Measurements from ENCODE around the gene SNCA. TPM values are rescaled to one million over a fixed set of nuclear protein-coding genes. Genes with fewer than 3 reads are reported as not detected.

The SNCA gene
- total RNA-seq, 6 donors from 2014 or later, result 6.3 to 15.4 (median 12.1) TPM

DNA sequence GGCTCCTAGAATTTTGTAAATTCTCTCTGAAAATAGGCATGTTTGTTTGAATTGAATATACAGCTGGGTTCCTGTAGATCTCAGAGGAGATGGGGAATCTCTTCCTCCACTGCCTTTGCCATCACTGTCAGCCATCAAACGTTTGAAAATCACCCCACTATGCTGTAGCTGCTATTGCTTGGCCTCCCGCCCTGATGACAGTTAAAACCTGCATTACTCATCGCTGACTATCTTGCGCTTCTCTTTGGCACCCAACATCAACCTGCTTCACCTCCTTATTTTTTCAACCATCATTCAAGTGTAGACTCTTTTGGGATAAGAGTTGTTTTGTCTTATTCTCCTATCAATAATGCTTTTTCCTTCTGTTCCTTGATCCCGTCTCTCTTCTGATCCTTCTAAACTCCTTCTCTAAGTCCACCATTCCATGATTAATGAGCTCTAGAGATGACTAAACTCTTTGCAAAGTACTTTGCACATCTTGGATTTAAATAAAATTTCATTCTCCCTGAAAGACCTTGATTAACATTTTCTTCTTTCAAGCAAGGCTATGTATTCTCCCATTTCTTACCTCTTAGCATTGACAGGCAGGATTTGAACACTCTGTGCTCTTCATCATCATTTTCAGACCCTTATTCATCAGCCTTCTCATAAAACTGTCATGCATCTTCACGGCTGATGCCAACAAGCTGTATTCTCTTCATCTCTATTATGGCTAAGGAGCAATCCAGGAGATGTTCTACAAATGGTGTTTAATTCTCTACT lies 133.0 kb downstream of the SNCA start:
- ATAC-seq (ENCODE audit: low FRiP score in 2 of 2), result no peak
- 83 to 84% methylated on average over 6 of the region's 6 CpGs for WGBS, 2 donors
- no peaks in the 10 kb centered on the region for H3K27me3 ChIP-seq
- H3K27ac ChIP-seq, result no peak overlapping the region
- H3K4me3 ChIP-seq, result no peak overlapping the region
- DNase-seq, result no peak
- TF ChIP-seq EP300 (IDR thresholded peaks at IDR 0.05) (no peak), POLR2A (IDR thresholded peaks at IDR 0.05) (no peak), POLR2AphosphoS5 (IDR thresholded peaks at IDR 0.05) (no peak)
- TF ChIP-seq, protein P1, sequence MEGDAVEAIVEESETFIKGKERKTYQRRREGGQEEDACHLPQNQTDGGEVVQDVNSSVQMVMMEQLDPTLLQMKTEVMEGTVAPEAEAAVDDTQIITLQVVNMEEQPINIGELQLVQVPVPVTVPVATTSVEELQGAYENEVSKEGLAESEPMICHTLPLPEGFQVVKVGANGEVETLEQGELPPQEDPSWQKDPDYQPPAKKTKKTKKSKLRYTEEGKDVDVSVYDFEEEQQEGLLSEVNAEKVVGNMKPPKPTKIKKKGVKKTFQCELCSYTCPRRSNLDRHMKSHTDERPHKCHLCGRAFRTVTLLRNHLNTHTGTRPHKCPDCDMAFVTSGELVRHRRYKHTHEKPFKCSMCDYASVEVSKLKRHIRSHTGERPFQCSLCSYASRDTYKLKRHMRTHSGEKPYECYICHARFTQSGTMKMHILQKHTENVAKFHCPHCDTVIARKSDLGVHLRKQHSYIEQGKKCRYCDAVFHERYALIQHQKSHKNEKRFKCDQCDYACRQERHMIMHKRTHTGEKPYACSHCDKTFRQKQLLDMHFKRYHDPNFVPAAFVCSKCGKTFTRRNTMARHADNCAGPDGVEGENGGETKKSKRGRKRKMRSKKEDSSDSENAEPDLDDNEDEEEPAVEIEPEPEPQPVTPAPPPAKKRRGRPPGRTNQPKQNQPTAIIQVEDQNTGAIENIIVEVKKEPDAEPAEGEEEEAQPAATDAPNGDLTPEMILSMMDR (IDR thresholded peaks at IDR 0.05), result no peak
- H3K36me3 ChIP-seq, result no peaks in the 10 kb centered on the region
- H3K9me3 ChIP-seq, result no peaks in the 10 kb centered on the region
- no peaks in the 10 kb centered on the region for H3K4me1 ChIP-seq

DNA sequence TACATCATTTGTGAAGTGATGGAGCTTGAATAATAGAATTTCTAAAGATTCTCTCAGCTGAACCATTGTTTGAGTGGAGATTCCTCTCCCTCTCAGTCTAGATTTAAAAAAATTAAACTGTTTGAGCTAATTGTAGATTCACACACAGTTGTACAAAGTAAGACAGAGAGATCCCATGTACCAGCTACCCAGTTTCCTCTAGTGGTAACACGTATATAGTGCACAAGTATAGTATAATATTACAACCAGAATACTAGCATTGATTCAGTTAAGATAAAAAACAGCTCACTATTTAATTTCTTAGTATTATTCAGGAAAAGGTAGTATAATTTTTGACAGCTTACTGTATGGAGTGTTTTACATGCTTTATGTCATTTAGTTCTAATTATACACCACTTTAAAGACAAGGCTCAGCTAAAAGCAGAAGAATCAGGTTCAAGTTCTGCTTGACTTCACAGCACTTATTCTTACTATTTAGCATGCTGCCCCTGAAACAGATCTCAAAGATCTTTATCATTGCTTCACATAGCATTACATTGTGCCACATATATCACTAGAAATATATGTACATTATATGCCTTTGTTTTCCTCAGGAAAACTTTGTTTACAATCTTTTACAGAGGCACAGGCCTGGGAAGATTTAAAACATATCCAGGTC lies 136.1 kb downstream of the SNCA start:
- 86 to 87% methylated on average over 1 of the region's 1 CpG for WGBS, 2 donors
- Histone ChIP-seq H3K4me3 (no peak overlapping the region), H3K9me3 (no peaks in the 10 kb centered on the region), H3K27me3 (no peaks in the 10 kb centered on the region), H3K27ac (no peak overlapping the region), H3K4me1 (no peaks in the 10 kb centered on the region), H3K36me3 (no peaks in the 10 kb centered on the region)
- TF ChIP-seq POLR2A (IDR thresholded peaks at IDR 0.05), result no peak
- no peak for TF ChIP-seq POLR2AphosphoS5 (IDR thresholded peaks at IDR 0.05)
- no peak for TF ChIP-seq EP300 (IDR thresholded peaks at IDR 0.05)
- TF ChIP-seq, protein P1 (IDR thresholded peaks at IDR 0.05), result no peak
- ATAC-seq (ENCODE audit: low FRiP score in 2 of 2) (no peak), DNase-seq (no peak)

DNA sequence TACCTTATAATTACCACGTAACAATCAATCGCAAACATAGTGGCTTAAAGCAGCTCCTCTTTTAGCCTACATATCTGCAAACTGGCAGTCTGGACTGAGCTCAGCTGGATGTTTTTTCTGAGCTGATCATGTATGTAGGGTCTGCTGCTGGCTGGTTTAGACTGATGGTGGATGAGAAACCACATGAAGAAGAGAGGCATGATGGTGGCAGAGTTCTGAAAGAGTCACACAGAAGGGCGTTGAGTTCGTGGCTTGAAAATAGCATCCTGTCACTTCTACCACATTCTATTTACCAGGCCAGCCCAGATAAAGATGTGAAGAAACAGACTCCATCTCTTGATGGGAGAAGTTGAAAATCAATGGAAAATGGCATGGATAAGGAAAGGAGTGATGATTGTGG lies 151.3 kb downstream of the SNCA start:
- Histone ChIP-seq H3K4me1 (no peaks in the 10 kb centered on the region), H3K36me3 (no peaks in the 10 kb centered on the region), H3K27me3 (no peaks in the 10 kb centered on the region), H3K4me3 (no peak overlapping the region), H3K27ac (no peak overlapping the region), H3K9me3 (no peaks in the 10 kb centered on the region)
- ATAC-seq (ENCODE audit: low FRiP score in 2 of 2), result no peak
- 91 to 98% methylated on average over 4 of the region's 4 CpGs for WGBS, 2 donors
- DNase-seq, result no peak
- TF ChIP-seq POLR2AphosphoS5 (IDR thresholded peaks at IDR 0.05) (no peak), POLR2A (IDR thresholded peaks at IDR 0.05) (no peak), EP300 (IDR thresholded peaks at IDR 0.05) (no peak)
- TF ChIP-seq, protein P1 (IDR thresholded peaks at IDR 0.05), result no peak

DNA sequence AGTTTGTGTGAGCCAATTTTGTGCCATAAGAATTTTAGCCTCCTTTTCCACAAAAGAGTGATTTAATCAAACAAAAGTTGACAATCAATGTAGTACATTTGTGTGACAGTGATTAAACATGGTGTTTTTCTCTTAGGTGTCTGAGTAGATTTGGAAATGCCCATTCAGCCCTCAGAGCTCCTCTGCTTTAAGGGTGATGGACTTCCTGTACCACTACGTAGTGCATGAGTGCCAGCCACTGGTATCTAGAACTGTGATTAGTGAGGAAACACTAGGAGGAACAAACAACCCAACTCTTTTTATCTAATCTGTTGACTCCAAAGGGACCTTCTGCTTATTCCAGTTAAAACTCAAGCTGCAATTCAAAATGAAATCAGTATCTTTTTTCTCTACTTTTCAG lies 151.7 kb downstream of the SNCA start:
- Histone ChIP-seq H3K27me3 (no peaks in the 10 kb centered on the region), H3K36me3 (no peaks in the 10 kb centered on the region), H3K27ac (no peak overlapping the region), H3K4me1 (no peaks in the 10 kb centered on the region), H3K9me3 (no peaks in the 10 kb centered on the region), H3K4me3 (no peak overlapping the region)
- ATAC-seq (ENCODE audit: low FRiP score in 2 of 2) (no peak), DNase-seq (no peak)
- 59 to 64% methylated on average over 1 of the region's 1 CpG for WGBS, 2 donors
- TF ChIP-seq POLR2A (IDR thresholded peaks at IDR 0.05), result no peak
- TF ChIP-seq, protein P1 (IDR thresholded peaks at IDR 0.05), result no peak
- TF ChIP-seq EP300 (IDR thresholded peaks at IDR 0.05), result no peak
- no peak for TF ChIP-seq POLR2AphosphoS5 (IDR thresholded peaks at IDR 0.05)

Measured in upper lobe of left lung (tissue), 6 donors.